NB4 (cell line): Measurements from ENCODE around the gene TRAM2.

ENCODE experiments used
- MYC ChIP-seq: IDR thresholded peaks from 2 replicates; pipeline ENCODE4 v1.6.1; 2011; ENCODE audit warnings: low read depth, low read length
- POLR2A ChIP-seq: IDR thresholded peaks from 2 replicates; pipeline ENCODE4 v1.6.1; 2011; ENCODE audit warnings: mild to moderate bottlenecking; ENCODE audit not compliant: insufficient read length; ENCODE audit errors: extremely low read depth
- TF ChIP-seq, protein P1 (sequence below): IDR thresholded peaks from one replicate; pipeline ENCODE4 v1.5.1; 2012; ENCODE audit warnings: low read depth, low read length

DNA sequence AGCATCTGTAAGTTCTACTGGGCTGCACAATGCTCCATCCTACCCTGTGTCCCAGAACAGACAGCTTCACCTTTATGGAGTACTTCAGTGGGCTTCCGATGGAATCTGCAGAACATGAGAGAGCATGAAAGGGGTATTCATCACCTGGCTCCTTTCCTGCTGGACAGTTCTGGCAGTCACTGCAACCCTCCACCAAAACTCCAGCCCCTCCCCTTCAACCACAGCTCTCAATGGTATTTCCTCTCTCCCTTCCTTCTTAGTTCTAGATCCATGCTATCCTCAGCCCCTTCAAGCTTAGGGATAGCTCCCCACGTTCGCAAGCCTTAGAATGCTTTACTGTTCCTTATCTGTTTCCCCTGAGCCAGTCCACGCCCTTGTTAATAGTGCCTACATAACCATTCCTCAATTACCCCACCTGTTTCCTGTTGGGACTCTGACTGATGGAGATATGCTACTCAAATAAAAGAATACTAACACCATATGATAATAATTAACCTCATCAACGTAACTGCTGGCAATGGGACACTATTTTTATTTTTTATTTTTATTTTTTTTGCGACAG, 26.8 kb downstream of the TRAM2 start:
- TF ChIP-seq, protein P1, sequence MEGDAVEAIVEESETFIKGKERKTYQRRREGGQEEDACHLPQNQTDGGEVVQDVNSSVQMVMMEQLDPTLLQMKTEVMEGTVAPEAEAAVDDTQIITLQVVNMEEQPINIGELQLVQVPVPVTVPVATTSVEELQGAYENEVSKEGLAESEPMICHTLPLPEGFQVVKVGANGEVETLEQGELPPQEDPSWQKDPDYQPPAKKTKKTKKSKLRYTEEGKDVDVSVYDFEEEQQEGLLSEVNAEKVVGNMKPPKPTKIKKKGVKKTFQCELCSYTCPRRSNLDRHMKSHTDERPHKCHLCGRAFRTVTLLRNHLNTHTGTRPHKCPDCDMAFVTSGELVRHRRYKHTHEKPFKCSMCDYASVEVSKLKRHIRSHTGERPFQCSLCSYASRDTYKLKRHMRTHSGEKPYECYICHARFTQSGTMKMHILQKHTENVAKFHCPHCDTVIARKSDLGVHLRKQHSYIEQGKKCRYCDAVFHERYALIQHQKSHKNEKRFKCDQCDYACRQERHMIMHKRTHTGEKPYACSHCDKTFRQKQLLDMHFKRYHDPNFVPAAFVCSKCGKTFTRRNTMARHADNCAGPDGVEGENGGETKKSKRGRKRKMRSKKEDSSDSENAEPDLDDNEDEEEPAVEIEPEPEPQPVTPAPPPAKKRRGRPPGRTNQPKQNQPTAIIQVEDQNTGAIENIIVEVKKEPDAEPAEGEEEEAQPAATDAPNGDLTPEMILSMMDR: no peak
- TF ChIP-seq POLR2A (no peak), MYC (no peak)
